Neutrophil (primary cell): ENCODE data around the gene HEXB.

Source experiments
- H3K27ac ChIP-seq: fragments of 200-600 bp; sonication (generic); 2 replicates; pipeline ENCODE4 v1.5.1; 2016; ENCODE audit warnings: mild to moderate bottlenecking, moderate library complexity
- H3K27me3 ChIP-seq: fragments of 200-600 bp; sonication (generic); 2 replicates; pipeline ENCODE4 v1.6.0; 2016; ENCODE audit warnings: mild to moderate bottlenecking
- H3K36me3 ChIP-seq: fragments of 200-600 bp; sonication (generic); 2 replicates; pipeline ENCODE4 v1.5.1; 2017
- H3K4me1 ChIP-seq, 2 experiments: fragments of 200-600 bp in 1 of 2; sonication (generic) in 1 of 2; 1 replicate in 1 of 2; 2 replicates in 1 of 2; pipeline versions ENCODE4 v1.5.1 to v1.6.1; 2013 to 2016; ENCODE audit warnings: low read depth in 1 of 2, low read length in 1 of 2, mild to moderate bottlenecking in 1 of 2, moderate library complexity in 1 of 2; ENCODE audit not compliant: control insufficient read depth in 1 of 2, insufficient read depth in 1 of 2
- H3K4me3 ChIP-seq, 2 experiments: fragments of 200-600 bp in 1 of 2; sonication (generic) in 1 of 2; 1 replicate in 1 of 2; 2 replicates in 1 of 2; pipeline ENCODE4 v1.5.1; 2013 to 2016; ENCODE audit warnings: low read depth in 1 of 2, low read length in 1 of 2, mild to moderate bottlenecking in 1 of 2, moderate library complexity in 1 of 2
- H3K9me3 ChIP-seq: fragments of 200-600 bp; sonication (generic); 2 replicates; pipeline ENCODE4 v1.5.1; 2016
- TF ChIP-seq, protein P1 (sequence below): fragments of 200-600 bp; sonication (generic); IDR thresholded peaks from 2 replicates; pipeline ENCODE4 v1.5.1; 2016; ENCODE audit warnings: antibody characterized with exemption

Gene HEXB

DNA sequence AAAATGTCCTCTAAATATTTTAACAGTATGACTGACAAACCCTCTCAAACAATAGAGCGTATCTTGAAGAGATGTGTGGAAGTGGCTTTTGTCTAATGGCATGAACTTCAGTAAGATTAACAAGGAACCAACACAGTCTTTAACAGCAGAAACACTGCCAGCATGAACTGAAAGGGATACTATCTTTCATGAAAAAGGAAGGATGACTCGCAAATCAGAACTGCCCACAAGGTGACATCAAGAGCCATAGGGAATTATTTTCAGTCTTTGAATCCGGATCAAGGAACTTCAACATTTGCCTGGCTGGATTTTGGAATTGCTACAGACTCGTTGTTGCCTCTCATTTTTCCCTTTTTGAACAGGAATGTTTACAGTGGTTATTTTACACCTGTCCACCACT lies 5.1 kb upstream of the HEXB start:
- peaks cover 32% of the 10 kb centered on the region for H3K27me3 ChIP-seq
- TF ChIP-seq, protein P1, sequence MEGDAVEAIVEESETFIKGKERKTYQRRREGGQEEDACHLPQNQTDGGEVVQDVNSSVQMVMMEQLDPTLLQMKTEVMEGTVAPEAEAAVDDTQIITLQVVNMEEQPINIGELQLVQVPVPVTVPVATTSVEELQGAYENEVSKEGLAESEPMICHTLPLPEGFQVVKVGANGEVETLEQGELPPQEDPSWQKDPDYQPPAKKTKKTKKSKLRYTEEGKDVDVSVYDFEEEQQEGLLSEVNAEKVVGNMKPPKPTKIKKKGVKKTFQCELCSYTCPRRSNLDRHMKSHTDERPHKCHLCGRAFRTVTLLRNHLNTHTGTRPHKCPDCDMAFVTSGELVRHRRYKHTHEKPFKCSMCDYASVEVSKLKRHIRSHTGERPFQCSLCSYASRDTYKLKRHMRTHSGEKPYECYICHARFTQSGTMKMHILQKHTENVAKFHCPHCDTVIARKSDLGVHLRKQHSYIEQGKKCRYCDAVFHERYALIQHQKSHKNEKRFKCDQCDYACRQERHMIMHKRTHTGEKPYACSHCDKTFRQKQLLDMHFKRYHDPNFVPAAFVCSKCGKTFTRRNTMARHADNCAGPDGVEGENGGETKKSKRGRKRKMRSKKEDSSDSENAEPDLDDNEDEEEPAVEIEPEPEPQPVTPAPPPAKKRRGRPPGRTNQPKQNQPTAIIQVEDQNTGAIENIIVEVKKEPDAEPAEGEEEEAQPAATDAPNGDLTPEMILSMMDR: no peak
- peaks cover 0 to 3% of the 10 kb centered on the region in 2 experiments for H3K4me1 ChIP-seq
- no peak overlapping the region for H3K4me3 ChIP-seq
- H3K36me3 ChIP-seq: no peaks in the 10 kb centered on the region
- H3K27ac ChIP-seq: no peak overlapping the region
- no peaks in the 10 kb centered on the region for H3K9me3 ChIP-seq

- H3K27ac ChIP-seq: peak overlapping the region; percentile 82
- TF ChIP-seq, protein P1: no peak
Observed at GRCh38 chr5:74685979-74686631, 1.1 kb downstream of the HEXB start.

GRCh38 chr5:74686962-74687751 lies 2.1 kb downstream of the HEXB start:
- Histone ChIP-seq H3K27me3 (peaks cover 11% of the 10 kb centered on the region), H3K27ac (peak overlapping the region; percentile 82), H3K4me3 (no peak overlapping the region), H3K36me3 (peaks cover 29% of the 10 kb centered on the region), H3K4me1 (peaks cover 15 to 20% of the 10 kb centered on the region in 2 experiments), H3K9me3 (no peaks in the 10 kb centered on the region)
- TF ChIP-seq, protein P1: no peak

More at GRCh38 chr5:74685979-74686631, 1.1 kb downstream of the HEXB start:
- H3K4me1 ChIP-seq: peaks cover 15 to 20% of the 10 kb centered on the region in 2 experiments
- peaks cover 20% of the 10 kb centered on the region for H3K36me3 ChIP-seq
- H3K4me3 ChIP-seq: peak overlapping the region; percentile 81 to 87
- H3K27me3 ChIP-seq: peaks cover 19% of the 10 kb centered on the region
- H3K9me3 ChIP-seq: no peaks in the 10 kb centered on the region

DNA sequence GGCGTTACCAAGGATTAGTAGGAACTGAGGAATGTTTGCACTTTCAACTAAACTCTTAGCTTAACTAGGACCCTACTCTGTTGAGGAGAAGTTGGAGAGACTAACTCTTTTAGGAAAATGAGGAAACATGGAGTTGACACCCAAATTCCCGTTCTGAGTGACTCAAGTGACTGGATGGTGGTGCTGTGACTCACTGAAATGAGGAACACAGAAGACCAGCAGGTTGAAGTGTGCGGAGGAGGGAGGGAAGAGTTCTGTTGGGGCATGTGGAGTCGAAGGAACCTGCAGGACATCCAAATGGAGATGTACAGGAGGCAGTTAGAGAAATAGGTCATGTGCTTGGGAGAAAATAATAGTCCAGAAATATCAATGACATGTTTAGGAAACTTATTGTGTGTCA lies 8.2 kb downstream of the HEXB start:
- peaks cover 76% of the 10 kb centered on the region for H3K36me3 ChIP-seq
- no peak overlapping the region for H3K4me3 ChIP-seq
- TF ChIP-seq, protein P1: no peak
- H3K4me1 ChIP-seq: no peaks in the 10 kb centered on the region
- H3K27ac ChIP-seq: no peak overlapping the region
- H3K9me3 ChIP-seq: no peaks in the 10 kb centered on the region
- H3K27me3 ChIP-seq: no peaks in the 10 kb centered on the region

DNA sequence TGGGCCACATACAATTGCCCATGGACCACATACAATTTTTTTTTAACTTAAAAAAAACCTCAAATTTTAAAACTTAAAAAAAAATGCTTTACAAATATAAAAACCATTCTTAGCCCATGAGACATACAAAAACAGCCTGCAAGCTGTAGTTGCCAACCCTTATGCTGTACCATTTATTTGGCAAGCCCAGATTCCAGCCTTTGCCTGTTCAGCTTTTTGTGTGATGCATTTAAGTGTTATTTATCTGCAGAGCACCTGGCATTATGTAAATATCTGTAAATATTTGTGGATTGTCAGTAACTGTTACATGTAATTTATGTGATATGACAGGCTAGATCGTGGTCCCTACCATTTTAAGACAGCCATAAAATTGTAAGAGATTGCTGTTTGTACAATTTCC lies 32.6 kb downstream of the HEXB start:
- H3K9me3 ChIP-seq: no peaks in the 10 kb centered on the region
- no peaks in the 10 kb centered on the region for H3K27me3 ChIP-seq
- H3K4me1 ChIP-seq: no peaks in the 10 kb centered on the region
- no peak overlapping the region for H3K4me3 ChIP-seq
- H3K27ac ChIP-seq: no peak overlapping the region
- TF ChIP-seq, protein P1: no peak
- peaks cover 79% of the 10 kb centered on the region for H3K36me3 ChIP-seq
